Epithelial cell of proximal tubule (primary cell): ENCODE results near the gene LMO2. TPM values are rescaled to one million over a fixed set of nuclear protein-coding genes. Genes with fewer than 3 reads are reported as not detected.

Experiments
- DNase-seq: peaks from one replicate; pipeline ENCODE4 v3.0.0-alpha.2; 2011; ENCODE audit warnings: low read depth
- H3K4me3 ChIP-seq: 2 replicates; pipeline ENCODE4 v1.5.1; 2011; ENCODE audit warnings: low read depth, mild to moderate bottlenecking, low read length
- total RNA-seq: library from RNA; depleted of rRNA; stranded (reverse); fragments of >200 nt; gene quantifications from 2 replicates; pipeline ENCODE4 v1.2.3, GENCODE V29; 2015
- TF ChIP-seq, protein P1 (sequence below): conservative IDR thresholded peaks from 2 replicates; pipeline ENCODE4 v1.5.1; 2012; ENCODE audit warnings: low read depth, mild to moderate bottlenecking, low read length

Gene LMO2
- total RNA-seq, 1 donor from 2014 or later, result 1.5 TPM

DNA sequence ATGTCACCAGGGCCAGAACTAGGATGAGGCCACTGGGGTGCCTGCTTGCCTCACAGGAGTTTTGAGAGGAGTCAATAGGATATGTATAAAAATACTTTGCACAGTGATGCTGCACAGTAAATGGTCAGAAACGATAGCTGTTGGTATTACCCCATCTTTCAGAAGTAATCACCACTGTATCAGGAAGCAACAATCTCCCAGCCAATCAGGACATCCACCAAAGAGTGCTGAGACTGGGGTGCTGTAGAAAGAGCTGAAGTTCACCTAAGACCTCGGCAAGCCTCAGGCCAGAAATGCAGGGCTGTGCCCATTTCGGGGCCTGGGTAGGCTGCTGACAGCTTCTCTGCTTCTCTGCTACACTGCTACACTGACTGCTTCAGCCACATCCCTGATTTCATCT lies 17.4 kb downstream of the LMO2 start:
- DNase-seq, result no peak
- no peak overlapping the region for H3K4me3 ChIP-seq
- TF ChIP-seq, protein P1, sequence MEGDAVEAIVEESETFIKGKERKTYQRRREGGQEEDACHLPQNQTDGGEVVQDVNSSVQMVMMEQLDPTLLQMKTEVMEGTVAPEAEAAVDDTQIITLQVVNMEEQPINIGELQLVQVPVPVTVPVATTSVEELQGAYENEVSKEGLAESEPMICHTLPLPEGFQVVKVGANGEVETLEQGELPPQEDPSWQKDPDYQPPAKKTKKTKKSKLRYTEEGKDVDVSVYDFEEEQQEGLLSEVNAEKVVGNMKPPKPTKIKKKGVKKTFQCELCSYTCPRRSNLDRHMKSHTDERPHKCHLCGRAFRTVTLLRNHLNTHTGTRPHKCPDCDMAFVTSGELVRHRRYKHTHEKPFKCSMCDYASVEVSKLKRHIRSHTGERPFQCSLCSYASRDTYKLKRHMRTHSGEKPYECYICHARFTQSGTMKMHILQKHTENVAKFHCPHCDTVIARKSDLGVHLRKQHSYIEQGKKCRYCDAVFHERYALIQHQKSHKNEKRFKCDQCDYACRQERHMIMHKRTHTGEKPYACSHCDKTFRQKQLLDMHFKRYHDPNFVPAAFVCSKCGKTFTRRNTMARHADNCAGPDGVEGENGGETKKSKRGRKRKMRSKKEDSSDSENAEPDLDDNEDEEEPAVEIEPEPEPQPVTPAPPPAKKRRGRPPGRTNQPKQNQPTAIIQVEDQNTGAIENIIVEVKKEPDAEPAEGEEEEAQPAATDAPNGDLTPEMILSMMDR, result no peak

DNA sequence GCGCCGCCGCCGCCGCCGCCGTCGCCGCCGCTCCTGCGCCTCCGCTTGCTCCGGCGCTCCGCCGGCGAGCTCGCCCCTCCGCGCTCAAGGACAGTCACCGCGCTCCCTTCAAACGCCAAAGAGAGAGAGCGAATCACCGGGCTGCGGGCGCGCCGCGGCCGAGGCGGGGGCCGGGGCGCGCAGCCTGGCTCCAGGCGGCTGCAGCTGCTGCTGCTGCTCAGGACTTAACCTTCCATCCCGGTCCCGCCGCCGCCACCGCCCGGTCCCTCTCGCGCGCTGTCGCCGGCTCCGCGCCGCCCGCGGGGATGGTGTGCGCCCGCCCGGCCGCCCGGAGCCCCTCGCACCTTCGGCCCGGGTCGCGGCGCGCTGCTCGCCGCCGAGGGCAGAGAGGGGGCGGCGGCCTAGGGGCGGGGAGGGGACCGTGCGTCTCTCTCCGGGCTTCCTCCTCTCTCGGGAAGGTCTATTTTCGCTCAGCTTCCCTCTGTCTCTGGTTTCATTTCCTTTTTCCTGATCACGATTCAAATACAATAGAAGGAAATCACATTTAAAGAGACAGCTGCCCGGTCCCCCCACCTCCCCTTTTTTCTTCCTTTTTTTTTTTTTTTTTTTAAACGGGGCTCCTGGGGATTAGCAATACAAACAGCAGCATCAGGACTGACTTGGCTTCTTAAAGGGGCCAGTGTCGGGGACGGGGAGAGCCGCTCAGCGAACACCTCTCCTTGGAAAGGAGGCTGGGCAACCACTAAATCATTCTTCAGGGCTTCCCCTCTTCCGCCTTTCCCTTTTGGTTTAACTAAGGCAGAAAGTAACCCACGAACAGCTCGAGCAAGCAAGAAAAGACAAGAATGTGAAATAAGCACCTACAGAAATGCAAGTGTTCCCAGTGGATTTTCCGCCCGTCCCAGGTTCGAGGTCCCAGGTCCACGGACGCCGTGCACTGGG lies 22.1 kb downstream of the LMO2 start:
- H3K4me3 ChIP-seq, result peak overlapping the region; percentile 52
- TF ChIP-seq, protein P1, result no peak
- no peak for DNase-seq

DNA sequence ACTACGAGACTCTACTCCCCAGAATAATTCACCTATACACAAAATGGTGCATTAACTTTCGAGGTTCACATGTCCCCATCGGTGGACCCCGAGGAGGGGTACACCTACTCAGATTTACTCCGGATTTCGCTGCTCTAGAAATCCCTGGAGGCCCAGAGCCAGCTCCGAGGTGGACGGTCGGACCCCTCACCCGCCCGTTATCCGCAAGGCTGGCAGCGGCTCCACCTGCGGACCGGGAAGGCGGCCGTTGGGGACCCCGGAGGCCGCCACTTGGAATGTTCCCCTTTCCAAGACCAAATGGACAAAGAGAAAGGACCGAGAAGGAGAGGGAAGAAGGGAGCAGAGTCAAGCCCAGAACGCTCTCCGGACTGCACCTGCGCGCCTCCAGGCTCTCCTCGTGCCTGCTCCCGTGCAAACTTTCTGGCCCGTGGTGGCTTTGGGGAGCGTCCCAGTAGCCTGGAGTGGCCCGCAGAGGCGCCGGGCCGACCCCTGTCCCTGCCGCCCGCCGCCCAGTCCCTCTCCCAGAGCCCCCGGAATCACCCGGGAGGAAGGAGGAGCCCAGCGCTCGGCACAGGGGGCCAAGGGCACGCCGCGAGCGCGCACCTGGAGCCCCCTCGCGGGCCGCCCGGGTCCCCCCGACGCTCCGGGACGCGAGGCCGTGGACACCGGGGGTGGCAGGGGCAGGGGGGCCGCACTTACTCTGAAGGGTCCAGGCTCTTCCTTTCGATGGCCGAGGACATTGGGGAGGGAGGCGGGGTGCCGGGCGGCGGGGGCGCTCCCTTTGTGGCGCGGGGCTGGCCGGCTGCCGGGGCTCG lies 23.0 kb downstream of the LMO2 start:
- TF ChIP-seq, protein P1, result no peak
- H3K4me3 ChIP-seq, result peak overlapping the region; percentile 45
- no peak for DNase-seq

DNA sequence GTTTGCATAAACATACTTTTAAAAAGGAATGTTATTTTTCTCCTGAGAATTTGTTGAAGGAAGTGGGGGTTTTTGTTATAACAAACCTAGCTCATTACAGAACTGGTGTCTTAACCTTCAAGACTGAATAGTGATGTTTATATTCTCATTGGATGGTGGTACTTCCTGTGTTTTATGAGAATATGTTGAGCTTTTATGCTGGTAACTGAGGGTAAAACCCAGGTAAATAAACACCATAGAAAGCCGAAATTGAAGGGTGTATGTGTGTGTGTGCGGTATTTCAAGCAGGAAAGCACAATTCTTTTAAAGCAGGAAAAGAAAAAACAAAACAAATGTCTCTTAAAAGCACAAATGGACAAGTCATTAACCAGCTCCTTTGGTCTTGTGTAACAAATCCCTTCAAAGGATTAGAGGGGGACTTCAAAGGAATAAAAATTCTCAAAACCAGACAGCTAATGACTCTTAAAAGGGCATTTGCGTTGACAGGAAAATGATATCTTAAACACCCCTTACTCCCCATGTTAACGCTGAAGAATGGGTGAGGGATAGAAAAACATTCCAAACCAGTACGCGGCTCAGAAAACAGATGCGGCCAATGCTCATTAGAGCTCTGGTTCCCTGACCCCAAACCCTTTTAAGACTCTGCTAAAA lies 23.8 kb downstream of the LMO2 start:
- DNase-seq, result no peak
- no peak overlapping the region for H3K4me3 ChIP-seq
- TF ChIP-seq, protein P1, result no peak

DNA sequence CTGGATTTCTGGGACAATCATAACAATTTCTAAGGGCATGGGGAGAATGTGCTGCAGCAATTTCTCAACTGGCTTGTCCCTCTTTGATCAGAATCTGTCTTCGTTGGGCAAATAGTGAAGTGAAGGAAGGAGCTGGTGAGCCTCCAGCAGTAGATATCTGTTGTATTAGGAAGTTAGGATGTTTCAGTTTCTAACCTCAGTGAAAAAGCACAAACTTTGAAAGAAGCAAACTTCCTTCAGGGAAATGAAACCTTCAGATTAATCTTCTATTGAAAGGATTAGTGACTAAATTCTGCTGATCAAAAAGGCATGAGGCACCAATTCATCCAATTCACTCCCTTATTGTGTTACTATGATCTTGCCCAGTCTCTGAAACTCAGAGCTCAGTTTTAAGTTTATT lies 24.3 kb downstream of the LMO2 start:
- H3K4me3 ChIP-seq, result no peak overlapping the region
- no peak for DNase-seq
- TF ChIP-seq, protein P1, result no peak

DNA sequence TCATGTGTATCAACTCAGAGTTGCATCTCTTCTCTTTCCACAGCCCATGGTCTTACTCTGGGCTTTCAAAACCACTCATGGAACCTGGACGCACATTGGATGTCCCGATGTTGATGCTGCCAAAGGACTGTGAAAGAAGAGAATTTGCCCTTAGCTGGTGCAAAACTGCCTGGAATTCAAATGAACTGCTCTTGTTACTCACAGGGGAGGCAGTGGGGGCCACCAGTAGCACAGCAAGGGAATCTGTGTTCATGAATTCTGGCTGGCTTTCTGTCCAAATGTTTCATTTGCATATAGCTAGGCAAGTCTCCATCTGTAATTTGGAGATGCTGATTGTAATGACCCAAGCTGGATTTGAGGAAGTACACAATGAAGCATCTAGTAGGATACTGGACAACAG lies 24.9 kb downstream of the LMO2 start:
- H3K4me3 ChIP-seq, result no peak overlapping the region
- TF ChIP-seq, protein P1, result no peak
- no peak for DNase-seq
